ENCODE results near the gene CDK18. TPM values are rescaled to one million over a fixed set of nuclear protein-coding genes. Genes with fewer than 3 reads are reported as not detected.

Gene CDK18
- total and polyA plus RNA-seq, 2 of the 8 experiments (the other 6 are each of a cell fraction or from before 2014, with no cell fraction given) = 31.2 to 44.0 TPM

DNA sequence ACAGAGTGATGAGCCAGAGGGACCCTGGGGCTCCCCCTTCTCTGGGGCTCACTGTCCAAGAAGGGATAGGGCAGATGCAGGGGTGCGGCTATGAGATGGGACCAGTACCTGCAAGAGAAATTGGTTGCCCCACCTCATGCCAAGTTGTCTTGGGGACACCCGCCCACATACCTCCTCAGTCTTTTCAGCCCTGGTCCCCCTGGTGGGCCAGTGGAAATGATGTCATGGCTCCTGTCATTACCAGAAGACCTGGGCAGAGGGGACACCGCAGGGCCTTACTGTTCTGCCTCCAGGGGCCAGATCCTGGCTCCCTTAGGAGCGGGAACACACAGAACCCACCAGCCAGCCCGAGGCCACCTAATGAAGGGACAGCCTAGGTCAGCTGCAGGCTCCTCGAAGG lies 63.2 kb downstream of the CDK18 start:
- Histone ChIP-seq H3K27me3 (replicated peaks in 1 of 4; ENCODE audit: control insufficient read depth in 3 of 4, extremely low read depth in 1 of 4, insufficient read depth in 3 of 4, low read length in 3 of 4) (peaks cover 20 to 41% (median 38%) of the 10 kb centered on the region in 4 experiments), H3K23me2 (ENCODE audit: low read depth, low read length) (peaks cover 4% of the 10 kb centered on the region; the same call in 1 of the 2 replicates), H2BK15ac (ENCODE audit: low read length) (no peak overlapping the region), H3K4me1 (replicated peaks in 1 of 4; ENCODE audit: control insufficient read depth in 3 of 4, insufficient read depth in 4 of 4, low read length in 3 of 4) (peaks cover 1 to 15% (median 6%) of the 10 kb centered on the region in 4 experiments), H4K5ac (ENCODE audit: insufficient read length, low read depth, low read length) (no peak overlapping the region), H4K20me1 (replicated peaks in 1 of 2; ENCODE audit: control insufficient read depth in 1 of 2, insufficient read depth in 2 of 2, low read length in 2 of 2) (no peaks in the 10 kb centered on the region), H3K14ac (ENCODE audit: insufficient read length) (no peak overlapping the region), H2AFZ (ENCODE audit: low read length) (no peak overlapping the region), H3K56ac (replicated peaks; ENCODE audit: insufficient read length, low read depth, low read length) (no peak overlapping the region), H2BK20ac (ENCODE audit: low read length) (no peak overlapping the region), H4K91ac (replicated peaks; ENCODE audit: insufficient read length, low read length) (no peak overlapping the region), H2BK120ac (replicated peaks; ENCODE audit: low read depth, low read length) (no peak overlapping the region), H3K23ac (ENCODE audit: insufficient read length) (no peak overlapping the region), H2AK5ac (ENCODE audit: low read depth, low read length) (no peak overlapping the region), H2BK5ac (ENCODE audit: low read depth, low read length) (no peak overlapping the region), H3K9ac (replicated peaks in 1 of 4; ENCODE audit: extremely low read depth in 1 of 4, low read depth in 3 of 4, low read length in 3 of 4) (no peak overlapping the region), H3K18ac (ENCODE audit: extremely low read depth, low read length) (no peak overlapping the region), H3K9me3 (ENCODE audit: insufficient read depth in 2 of 2, low read depth in 1 of 2, low read length in 1 of 2) (no peaks in the 10 kb centered on the region), H3K36me3 (ENCODE audit: control insufficient read depth in 2 of 4, insufficient read depth in 4 of 4, low read length in 3 of 4) (no peaks in the 10 kb centered on the region), H3K27ac (ENCODE audit: low read depth, low read length) (no peak overlapping the region), H3K79me2 (ENCODE audit: control insufficient read depth in 1 of 2, insufficient read depth in 2 of 2, low read length in 2 of 2) (no peaks in the 10 kb centered on the region), H3K4ac (replicated peaks; ENCODE audit: insufficient read length, low read depth, low read length) (no peak overlapping the region), H4K8ac (ENCODE audit: extremely low read depth, insufficient read depth, low read length) (no peak overlapping the region), H2BK12ac (ENCODE audit: low read depth, low read length) (no peak overlapping the region), H3K4me2 (ENCODE audit: insufficient read depth in 1 of 2, low read depth in 2 of 2, low read length in 2 of 2) (no peak overlapping the region), H3K79me1 (ENCODE audit: low read depth, low read length) (no peaks in the 10 kb centered on the region), H3K4me3 (ENCODE audit: extremely low read depth in 1 of 4, insufficient read depth in 2 of 4, low read depth in 3 of 4, low read length in 4 of 4) (no peak overlapping the region)
- WGBS, 2 experiments (ENCODE audit: extremely low coverage in 1 of 2, insufficient coverage in 1 of 2, insufficient read length in 1 of 2, insufficient replicate concordance in 2 of 2, low coverage in 1 of 2, low lambda C conversion rate in 2 of 2, missing lambda C conversion rate in 1 of 2) = 93% methylated on average over 6 of the region's 6 CpGs; no CpG with 5 or more reads in 1 of the 2 experiments
- ChIA-PET CTCF (ENCODE audit: partially characterized antibody) (interaction anchor here (1.0 to 2.0 kb wide), 11 partner anchors 8 to 91 kb away, joined by 3 to 8 read pairs (median 5); no protein-coding TSS in a partner anchor), POLR2A (ENCODE audit: partially characterized antibody) (no interaction called here)
- TF ChIP-seq CREB1 (IDR thresholded peaks at IDR 0.05) = peak; percentile 57; the same call in 1 of the 2 replicates
- no peak for TF ChIP-seq GTF2F1 (IDR thresholded peaks at IDR 0.05; ENCODE audit: borderline replicate concordance, low read depth, low read length)
- no peak for TF ChIP-seq KDM1A (IDR thresholded peaks at IDR 0.05; ENCODE audit: borderline replicate concordance, low read length)
- peak in 1 of 2 experiments; percentile 46 for DNase-seq (ENCODE audit: low read depth in 1 of 2, low spot score in 2 of 2)
- FAIRE-seq = no peak
